ENCODE results near the gene CRELD2.

- no peak for TF ChIP-seq REST (IDR thresholded peaks at IDR 0.05; ENCODE audit: insufficient read depth in 1 of 2, low read depth in 2 of 2, low read length in 2 of 2)
- TF ChIP-seq TAF1 (IDR thresholded peaks at IDR 0.05; ENCODE audit: borderline replicate concordance, insufficient read depth, low read length) = no peak
- no peak for TF ChIP-seq SIN3A (IDR thresholded peaks at IDR 0.05; ENCODE audit: borderline replicate concordance, insufficient read depth, low read length)
- TF ChIP-seq POLR2AphosphoS5 (IDR thresholded peaks at IDR 0.05; ENCODE audit: low read depth, low read length) = no peak
- TF ChIP-seq FOXP2 (optimal IDR thresholded peaks at IDR 0.05; ENCODE audit: borderline replicate concordance, extremely low read depth, extremely low read length, insufficient read depth) = no peak
Observed at GRCh38 chr22:49907807-49908206, 10.6 kb upstream of the CRELD2 start.

Data from PFSK-1 (cell line).